ENCODE measurements around the gene DCLK2. TPM values are rescaled to one million over a fixed set of nuclear protein-coding genes. Genes with fewer than 3 reads are reported as not detected.

Gene DCLK2
- polyA plus RNA-seq, 1 donor from 2014 or later = 134 TPM

GRCh38 chr4:150056569-150056968, 21.7 kb upstream of the DCLK2 start:
- Histone ChIP-seq H3K79me2 (replicated peaks; ENCODE audit: insufficient read depth, low read length) (no peaks in the 10 kb centered on the region), H3K36me3 (ENCODE audit: insufficient read depth, low read length) (no peaks in the 10 kb centered on the region), H4K20me1 (ENCODE audit: insufficient read depth) (no peaks in the 10 kb centered on the region), H3K4me2 (ENCODE audit: low read length) (no peak overlapping the region), H3F3A (ENCODE audit: insufficient read depth, low read length, poor library complexity, severe bottlenecking) (no peaks in the 10 kb centered on the region), H3K9me3 (ENCODE audit: low read length) (no peaks in the 10 kb centered on the region), H3K4me3 (ENCODE audit: low read length) (no peak overlapping the region), H2AFZ (ENCODE audit: low read depth, low read length) (no peak overlapping the region), H3K9ac (ENCODE audit: low read length) (no peak overlapping the region), H3K27me3 (ENCODE audit: insufficient read depth, low read depth, low read length) (no peaks in the 10 kb centered on the region), H3K9me2 (ENCODE audit: insufficient read depth, low read length) (no peaks in the 10 kb centered on the region), H3K27ac (ENCODE audit: low read length) (no peak overlapping the region)
- TF ChIP-seq EZH2 (IDR thresholded peaks at IDR 0.05; ENCODE audit: borderline replicate concordance, insufficient read depth, low read length, poor library complexity, severe bottlenecking) (no peak), TAF1 (IDR thresholded peaks at IDR 0.05; ENCODE audit: low read depth) (no peak), EP300 (conservative IDR thresholded peaks at IDR 0.05; ENCODE audit: poor library complexity, severe bottlenecking) (no peak)

GRCh38 chr4:150061086-150061776, 17.0 kb upstream of the DCLK2 start:
- Histone ChIP-seq H3F3A (ENCODE audit: insufficient read depth, low read length, poor library complexity, severe bottlenecking) (no peaks in the 10 kb centered on the region), H3K4me3 (ENCODE audit: low read length) (no peak overlapping the region), H3K9me3 (ENCODE audit: low read length) (peaks cover 3% of the 10 kb centered on the region), H3K27ac (ENCODE audit: low read length) (no peak overlapping the region), H4K20me1 (ENCODE audit: insufficient read depth) (no peaks in the 10 kb centered on the region), H3K36me3 (ENCODE audit: insufficient read depth, low read length) (no peaks in the 10 kb centered on the region), H3K9me2 (ENCODE audit: insufficient read depth, low read length) (no peaks in the 10 kb centered on the region), H3K79me2 (replicated peaks; ENCODE audit: insufficient read depth, low read length) (no peaks in the 10 kb centered on the region), H3K27me3 (ENCODE audit: insufficient read depth, low read depth, low read length) (no peaks in the 10 kb centered on the region), H3K9ac (ENCODE audit: low read length) (no peak overlapping the region), H2AFZ (ENCODE audit: low read depth, low read length) (no peak overlapping the region), H3K4me2 (ENCODE audit: low read length) (no peak overlapping the region)
- TF ChIP-seq POLR2AphosphoS5 (IDR thresholded peaks at IDR 0.05) (no peak), CTCF (IDR thresholded peaks at IDR 0.05; ENCODE audit: poor library complexity, severe bottlenecking) (no peak), REST (IDR thresholded peaks at IDR 0.05; ENCODE audit: borderline replicate concordance) (no peak), EP300 (conservative IDR thresholded peaks at IDR 0.05; ENCODE audit: poor library complexity, severe bottlenecking) (no peak), RAD21 (conservative IDR thresholded peaks at IDR 0.05) (no peak), TAF1 (IDR thresholded peaks at IDR 0.05; ENCODE audit: low read depth) (no peak), SMC3 (conservative IDR thresholded peaks at IDR 0.05; ENCODE audit: poor library complexity) (no peak), EZH2 (IDR thresholded peaks at IDR 0.05; ENCODE audit: borderline replicate concordance, insufficient read depth, low read length, poor library complexity, severe bottlenecking) (no peak), MXI1 (conservative IDR thresholded peaks at IDR 0.05; ENCODE audit: poor library complexity, severe bottlenecking) (no peak)
